Neural cell (in vitro differentiated cells): ENCODE results near the gene GPR33. TPM values are rescaled to one million over a fixed set of nuclear protein-coding genes. Genes with fewer than 3 reads are reported as not detected.

Experiments
- H2AFZ ChIP-seq: fragments of 200-600, 300-800 bp; sonication (generic), shearing (Covaris generic); 2 replicates; pipeline ENCODE4 v1.6.0; 2014; ENCODE audit warnings: low read depth, mild to moderate bottlenecking, antibody characterized with exemption, low read length, moderate library complexity
- H3F3A ChIP-seq: fragments of 200-600 bp; shearing (Covaris generic); 2 replicates; pipeline ENCODE4 v1.6.1; 2016; ENCODE audit warnings: mild to moderate bottlenecking, moderate library complexity, mixed read lengths, antibody characterized with exemption, low read length; ENCODE audit not compliant: insufficient read depth, poor library complexity, severe bottlenecking
- H3K27ac ChIP-seq: fragments of 200-600, 300-800 bp; sonication (generic), shearing (Covaris generic); 2 replicates; pipeline ENCODE4 v1.5.1; 2014; ENCODE audit warnings: mild to moderate bottlenecking, low read length, moderate library complexity
- H3K27me3 ChIP-seq: fragments of 300-800, 200-600 bp; sonication (generic), shearing (Covaris generic); 2 replicates; pipeline ENCODE4 v1.6.0; 2014; ENCODE audit warnings: mild to moderate bottlenecking, low read depth, low read length, moderate library complexity; ENCODE audit not compliant: insufficient read depth
- H3K36me3 ChIP-seq: fragments of 300-800, 200-600 bp; sonication (generic), shearing (Covaris generic); 2 replicates; pipeline ENCODE4 v1.5.1; 2014; ENCODE audit warnings: mild to moderate bottlenecking, antibody characterized with exemption, low read length, moderate library complexity; ENCODE audit not compliant: insufficient read depth
- H3K4me2 ChIP-seq: fragments of 300-800, 200-600 bp; sonication (generic), shearing (Covaris generic); 2 replicates; pipeline ENCODE4 v1.6.0; 2014; ENCODE audit warnings: mild to moderate bottlenecking, low read length
- H3K4me3 ChIP-seq: fragments of 300-800, 200-600 bp; sonication (generic), shearing (Covaris generic); 2 replicates; pipeline ENCODE4 v1.5.1; 2014; ENCODE audit warnings: mild to moderate bottlenecking, low read length, moderate library complexity
- H3K79me2 ChIP-seq: fragments of 200-600 bp; shearing (Covaris generic); replicated peaks from 2 replicates; pipeline ENCODE4 v1.6.0; 2014; ENCODE audit warnings: mild to moderate bottlenecking, low read length, moderate library complexity; ENCODE audit not compliant: insufficient read depth
- H3K9ac ChIP-seq: fragments of 300-800, 200-600 bp; sonication (generic), shearing (Covaris generic); 2 replicates; pipeline ENCODE4 v1.6.1; 2016; ENCODE audit warnings: mild to moderate bottlenecking, low read length, mixed read lengths
- H3K9me2 ChIP-seq: fragments of 200-600 bp; shearing (Covaris generic); 2 replicates; pipeline ENCODE4 v1.6.1; 2016; ENCODE audit warnings: mild to moderate bottlenecking, low read length, mixed read lengths; ENCODE audit not compliant: insufficient read depth
- H3K9me3 ChIP-seq: fragments of 200-600, 300-800 bp; sonication (generic), shearing (Covaris generic); 2 replicates; pipeline ENCODE4 v1.6.1; 2016; ENCODE audit warnings: mild to moderate bottlenecking, mixed run types, low read length, moderate library complexity, mixed read lengths
- H4K20me1 ChIP-seq: fragments of 200-600 bp; shearing (Covaris generic); 2 replicates; pipeline ENCODE4 v1.6.1; 2016; ENCODE audit warnings: mild to moderate bottlenecking, mixed run types; ENCODE audit not compliant: insufficient read depth
- EP300 ChIP-seq: fragments of 450-650 bp; conservative IDR thresholded peaks from 2 replicates; pipeline ENCODE4 v1.6.1; 2014; ENCODE audit warnings: antibody characterized with exemption, mild to moderate bottlenecking, moderate library complexity; ENCODE audit not compliant: poor library complexity, severe bottlenecking
- EZH2 ChIP-seq: fragments of 200-600, 300-800 bp; shearing (Covaris generic), sonication (generic); IDR thresholded peaks from 2 replicates; pipeline ENCODE4 v1.6.1; 2014; ENCODE audit warnings: antibody characterized with exemption, low read length, borderline replicate concordance, mild to moderate bottlenecking; ENCODE audit not compliant: insufficient read depth, poor library complexity, severe bottlenecking
- MXI1 ChIP-seq: fragments of 450-650 bp; conservative IDR thresholded peaks from 2 replicates; pipeline ENCODE4 v1.6.1; 2014; ENCODE audit warnings: antibody characterized with exemption, mild to moderate bottlenecking; ENCODE audit not compliant: poor library complexity, severe bottlenecking
- POLR2AphosphoS5 ChIP-seq: IDR thresholded peaks from 2 replicates; pipeline ENCODE4 v1.6.1; 2012
- RAD21 ChIP-seq: fragments of 450-650 bp; conservative IDR thresholded peaks from 2 replicates; pipeline ENCODE4 v1.6.1; 2014; ENCODE audit warnings: antibody characterized with exemption, mild to moderate bottlenecking, moderate library complexity
- SMC3 ChIP-seq: fragments of 450-650 bp; conservative IDR thresholded peaks from 2 replicates; pipeline ENCODE4 v1.6.1; 2014; ENCODE audit warnings: antibody characterized with exemption, mild to moderate bottlenecking, moderate library complexity; ENCODE audit not compliant: poor library complexity
- TAF1 ChIP-seq: IDR thresholded peaks from 2 replicates; pipeline ENCODE4 v1.6.1; 2012; ENCODE audit warnings: low read depth
- polyA plus RNA-seq: library from polyadenylated mRNA; depleted of rRNA; stranded (reverse); fragments of >200 nt; gene quantifications from 2 replicates; pipeline ENCODE4 v1.2.3, GENCODE V29; 2014
- TF ChIP-seq, protein P1 (sequence below): IDR thresholded peaks from 2 replicates; pipeline ENCODE4 v1.6.1; 2012; ENCODE audit warnings: borderline replicate concordance
- TF ChIP-seq, protein P2 (sequence below): fragments of 450-650 bp; IDR thresholded peaks from 2 replicates; pipeline ENCODE4 v1.5.1; 2014; ENCODE audit warnings: antibody characterized with exemption, mild to moderate bottlenecking, moderate library complexity; ENCODE audit not compliant: poor library complexity, severe bottlenecking

Gene GPR33
- polyA plus RNA-seq, 1 donor from 2014 or later, result not detected

DNA sequence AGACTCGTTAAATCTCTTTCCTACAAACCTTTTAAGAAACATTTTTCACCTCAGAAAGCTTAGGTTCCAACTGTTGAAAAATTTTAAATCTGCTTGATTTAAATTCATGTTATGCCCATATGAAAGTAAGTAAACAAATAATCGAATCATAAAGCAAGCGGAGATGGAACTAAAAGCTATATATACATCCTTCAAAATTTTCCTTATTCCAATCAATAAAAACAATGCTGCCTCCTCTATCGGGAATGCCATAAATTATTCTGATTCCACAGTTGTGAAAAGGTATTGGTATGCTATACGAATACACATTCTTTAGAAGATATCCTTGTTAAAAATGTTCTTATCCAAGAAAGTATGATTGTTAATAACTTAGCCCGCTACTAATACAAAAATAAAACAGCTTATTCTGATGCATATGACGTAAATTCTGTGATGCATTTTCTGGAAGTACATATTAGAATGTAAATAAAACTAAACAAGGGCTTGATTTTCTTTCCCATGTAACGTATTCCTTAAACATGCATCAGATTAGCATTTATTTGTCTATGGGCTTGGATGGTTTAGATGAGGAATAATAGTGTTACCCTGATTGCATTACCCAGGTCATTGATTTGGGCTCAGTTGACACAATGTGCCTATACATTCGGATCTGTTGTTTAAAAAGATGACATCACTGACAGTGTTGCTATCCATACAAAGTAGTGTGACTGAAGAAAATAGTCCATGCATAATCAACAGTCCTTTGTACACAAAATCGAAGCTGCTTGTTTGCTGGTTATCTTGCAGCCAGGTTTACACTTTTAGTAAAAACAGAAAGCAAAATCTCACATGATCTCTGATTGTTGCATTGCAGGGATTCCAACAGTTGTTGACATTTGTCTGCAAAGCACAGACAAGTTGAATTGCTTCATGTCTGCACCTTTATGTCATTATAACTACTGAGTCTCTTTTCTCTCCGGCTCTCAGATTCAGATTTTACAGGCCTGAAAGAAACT is 29.9 kb downstream of the GPR33 start:
- no peaks in the 10 kb centered on the region for H3K27me3 ChIP-seq
- no peaks in the 10 kb centered on the region for H3K36me3 ChIP-seq
- H3K27ac ChIP-seq, result peak overlapping the region; percentile 75
- TF ChIP-seq MXI1 (no peak), TAF1 (no peak), POLR2AphosphoS5 (peak; percentile 35), EP300 (peak; percentile 27), SMC3 (no peak), RAD21 (no peak)
- TF ChIP-seq, protein P1, sequence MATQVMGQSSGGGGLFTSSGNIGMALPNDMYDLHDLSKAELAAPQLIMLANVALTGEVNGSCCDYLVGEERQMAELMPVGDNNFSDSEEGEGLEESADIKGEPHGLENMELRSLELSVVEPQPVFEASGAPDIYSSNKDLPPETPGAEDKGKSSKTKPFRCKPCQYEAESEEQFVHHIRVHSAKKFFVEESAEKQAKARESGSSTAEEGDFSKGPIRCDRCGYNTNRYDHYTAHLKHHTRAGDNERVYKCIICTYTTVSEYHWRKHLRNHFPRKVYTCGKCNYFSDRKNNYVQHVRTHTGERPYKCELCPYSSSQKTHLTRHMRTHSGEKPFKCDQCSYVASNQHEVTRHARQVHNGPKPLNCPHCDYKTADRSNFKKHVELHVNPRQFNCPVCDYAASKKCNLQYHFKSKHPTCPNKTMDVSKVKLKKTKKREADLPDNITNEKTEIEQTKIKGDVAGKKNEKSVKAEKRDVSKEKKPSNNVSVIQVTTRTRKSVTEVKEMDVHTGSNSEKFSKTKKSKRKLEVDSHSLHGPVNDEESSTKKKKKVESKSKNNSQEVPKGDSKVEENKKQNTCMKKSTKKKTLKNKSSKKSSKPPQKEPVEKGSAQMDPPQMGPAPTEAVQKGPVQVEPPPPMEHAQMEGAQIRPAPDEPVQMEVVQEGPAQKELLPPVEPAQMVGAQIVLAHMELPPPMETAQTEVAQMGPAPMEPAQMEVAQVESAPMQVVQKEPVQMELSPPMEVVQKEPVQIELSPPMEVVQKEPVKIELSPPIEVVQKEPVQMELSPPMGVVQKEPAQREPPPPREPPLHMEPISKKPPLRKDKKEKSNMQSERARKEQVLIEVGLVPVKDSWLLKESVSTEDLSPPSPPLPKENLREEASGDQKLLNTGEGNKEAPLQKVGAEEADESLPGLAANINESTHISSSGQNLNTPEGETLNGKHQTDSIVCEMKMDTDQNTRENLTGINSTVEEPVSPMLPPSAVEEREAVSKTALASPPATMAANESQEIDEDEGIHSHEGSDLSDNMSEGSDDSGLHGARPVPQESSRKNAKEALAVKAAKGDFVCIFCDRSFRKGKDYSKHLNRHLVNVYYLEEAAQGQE, result no peak
- no peaks in the 10 kb centered on the region for H3K9me2 ChIP-seq
- H3F3A ChIP-seq, result no peaks in the 10 kb centered on the region
- H3K4me3 ChIP-seq, result peak overlapping the region; percentile 74
- no peaks in the 10 kb centered on the region for H3K79me2 ChIP-seq
- no peaks in the 10 kb centered on the region for H3K9me3 ChIP-seq
- H3K4me2 ChIP-seq, result peak overlapping the region; percentile 71
- peak overlapping the region; percentile 40 for H2AFZ ChIP-seq
- H3K9ac ChIP-seq, result peak overlapping the region; percentile 81
- no peaks in the 10 kb centered on the region for H4K20me1 ChIP-seq

DNA sequence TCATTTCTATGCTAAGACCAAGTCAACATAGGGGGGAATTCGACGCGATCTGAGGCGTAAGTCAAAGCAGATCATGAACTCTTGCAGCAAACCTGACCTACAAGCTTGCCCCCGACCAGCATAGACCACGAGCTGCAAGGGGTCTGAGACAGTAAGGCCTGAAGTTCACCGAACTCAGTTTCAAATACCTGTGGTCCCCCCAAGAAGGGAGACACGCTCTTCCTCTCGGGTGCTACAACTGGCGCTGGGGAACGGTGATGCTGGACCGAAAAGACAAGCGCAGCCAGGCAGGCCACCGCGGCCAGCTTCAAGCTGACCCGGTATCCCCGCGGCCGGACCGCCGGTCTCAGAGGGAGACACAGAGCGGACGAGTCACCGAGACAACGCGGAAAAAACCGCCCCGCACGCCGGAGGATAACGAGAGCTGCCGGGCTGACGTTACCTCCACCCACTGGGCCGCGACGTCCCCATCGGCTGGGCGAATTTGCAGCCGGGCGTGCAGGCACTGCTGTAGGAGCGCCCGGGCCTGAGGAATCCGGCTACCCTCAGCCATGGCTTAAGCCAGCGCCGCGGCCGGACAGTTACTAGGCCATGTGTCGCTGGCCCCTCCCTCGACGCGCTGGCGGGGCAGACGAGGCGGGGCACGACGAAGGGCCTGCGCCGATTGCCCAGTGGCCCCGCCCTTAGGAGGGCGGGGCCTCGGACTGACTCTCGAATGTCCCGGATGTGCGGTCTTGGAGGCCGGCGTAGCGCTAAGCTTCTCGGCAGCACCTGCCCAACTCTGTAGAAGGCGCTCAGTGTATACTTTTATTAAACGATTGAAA is 30.8 kb downstream of the GPR33 start, which contains the start of gene DTD2:
TSS of gene DTD2 (minus strand) at position 666 of the 824 bp plus-strand sequence. CDS start at position 553, 113 bp downstream.
- peak within 1 kb of the TSS; percentile 81 for H3K9ac ChIP-seq
- TF ChIP-seq, protein P2, sequence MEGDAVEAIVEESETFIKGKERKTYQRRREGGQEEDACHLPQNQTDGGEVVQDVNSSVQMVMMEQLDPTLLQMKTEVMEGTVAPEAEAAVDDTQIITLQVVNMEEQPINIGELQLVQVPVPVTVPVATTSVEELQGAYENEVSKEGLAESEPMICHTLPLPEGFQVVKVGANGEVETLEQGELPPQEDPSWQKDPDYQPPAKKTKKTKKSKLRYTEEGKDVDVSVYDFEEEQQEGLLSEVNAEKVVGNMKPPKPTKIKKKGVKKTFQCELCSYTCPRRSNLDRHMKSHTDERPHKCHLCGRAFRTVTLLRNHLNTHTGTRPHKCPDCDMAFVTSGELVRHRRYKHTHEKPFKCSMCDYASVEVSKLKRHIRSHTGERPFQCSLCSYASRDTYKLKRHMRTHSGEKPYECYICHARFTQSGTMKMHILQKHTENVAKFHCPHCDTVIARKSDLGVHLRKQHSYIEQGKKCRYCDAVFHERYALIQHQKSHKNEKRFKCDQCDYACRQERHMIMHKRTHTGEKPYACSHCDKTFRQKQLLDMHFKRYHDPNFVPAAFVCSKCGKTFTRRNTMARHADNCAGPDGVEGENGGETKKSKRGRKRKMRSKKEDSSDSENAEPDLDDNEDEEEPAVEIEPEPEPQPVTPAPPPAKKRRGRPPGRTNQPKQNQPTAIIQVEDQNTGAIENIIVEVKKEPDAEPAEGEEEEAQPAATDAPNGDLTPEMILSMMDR, result peak; percentile 40
- TF ChIP-seq POLR2AphosphoS5 (peak; percentile 77), RAD21 (peak; percentile 40), EZH2 (no peak), EP300 (peak; percentile 42), MXI1 (peak; percentile 92), TAF1 (no peak), SMC3 (peak; percentile 52)
- TF ChIP-seq, protein P1, result peak; percentile 76
- peak within 1 kb of the TSS; percentile 75 for H3K27ac ChIP-seq
- no peaks in the 10 kb centered on the region for H3K9me2 ChIP-seq
- no peaks in the 10 kb centered on the region for H3K36me3 ChIP-seq
- no peaks in the 10 kb centered on the region for H4K20me1 ChIP-seq
- no peaks in the 10 kb centered on the region for H3K79me2 ChIP-seq
- H3K4me3 ChIP-seq, result peak within 1 kb of the TSS; percentile 74
- H3K9me3 ChIP-seq, result no peaks in the 10 kb centered on the region
- H3K27me3 ChIP-seq, result no peaks in the 10 kb centered on the region
- no peaks in the 10 kb centered on the region for H3F3A ChIP-seq
- peak within 1 kb of the TSS; percentile 84 for H2AFZ ChIP-seq
- peak within 1 kb of the TSS; percentile 71 for H3K4me2 ChIP-seq
